ENCODE measurements around the gene PYCARD. TPM values are rescaled to one million over a fixed set of nuclear protein-coding genes. Genes with fewer than 3 reads are reported as not detected.

The PYCARD gene
- total and polyA plus RNA-seq, 9 donors, result 5.9 to 10.9 (median 8.4) TPM

DNA sequence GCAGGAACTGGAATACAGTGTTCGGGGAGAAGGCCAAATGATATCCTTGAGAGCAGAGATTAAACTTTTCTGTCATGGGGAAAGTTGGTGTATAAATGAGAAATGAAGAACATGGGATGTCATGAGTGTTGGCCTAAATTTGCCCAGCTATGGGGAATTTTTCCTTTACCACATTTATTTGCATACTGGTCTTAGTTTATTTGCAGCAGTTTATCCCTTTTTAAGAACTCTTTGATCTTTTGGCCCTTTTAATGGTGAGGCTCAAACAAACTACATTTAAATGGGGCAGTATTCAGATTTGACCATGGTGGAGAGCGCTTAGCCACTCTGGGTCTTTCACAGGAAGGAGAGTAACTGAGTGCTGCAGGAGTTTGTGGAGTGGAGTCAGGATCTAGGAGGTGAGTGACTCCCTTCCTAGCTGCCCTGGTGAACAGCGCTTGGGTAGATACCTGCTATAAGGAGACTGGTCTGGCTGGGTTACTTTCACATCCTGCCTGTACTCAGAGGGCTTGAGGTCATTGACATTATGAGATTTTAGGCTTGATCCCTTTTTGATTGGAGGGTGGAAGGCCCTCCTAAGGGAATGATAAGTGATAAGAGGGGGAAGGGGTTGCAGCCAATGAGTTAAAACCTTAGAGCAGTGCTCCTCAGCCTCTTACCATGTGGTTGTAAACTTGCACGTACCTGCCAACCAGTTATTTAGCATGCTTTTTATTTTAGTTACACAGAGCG is 10.7 kb downstream of the PYCARD start:
- no peaks in the 10 kb centered on the region for H3K27me3 ChIP-seq (ENCODE audit: control insufficient read depth, insufficient read depth, low read length)
- no peak for DNase-seq
- H3K27ac ChIP-seq (ENCODE audit: low read length), result no peak overlapping the region
- H3K4me1 ChIP-seq (ENCODE audit: control insufficient read depth, insufficient read depth, low read length), result no peaks in the 10 kb centered on the region
- H3K4me3 ChIP-seq (ENCODE audit: low read length), result no peak overlapping the region
- WGBS (ENCODE audit: insufficient coverage), result 90% methylated on average over 3 of the region's 5 CpGs
- no peaks in the 10 kb centered on the region for H3K9me3 ChIP-seq (replicated peaks; ENCODE audit: control insufficient read depth, low read depth, low read length)
- peaks cover 90% of the 10 kb centered on the region for H3K36me3 ChIP-seq (ENCODE audit: control insufficient read depth, insufficient read depth, low read length)

DNA sequence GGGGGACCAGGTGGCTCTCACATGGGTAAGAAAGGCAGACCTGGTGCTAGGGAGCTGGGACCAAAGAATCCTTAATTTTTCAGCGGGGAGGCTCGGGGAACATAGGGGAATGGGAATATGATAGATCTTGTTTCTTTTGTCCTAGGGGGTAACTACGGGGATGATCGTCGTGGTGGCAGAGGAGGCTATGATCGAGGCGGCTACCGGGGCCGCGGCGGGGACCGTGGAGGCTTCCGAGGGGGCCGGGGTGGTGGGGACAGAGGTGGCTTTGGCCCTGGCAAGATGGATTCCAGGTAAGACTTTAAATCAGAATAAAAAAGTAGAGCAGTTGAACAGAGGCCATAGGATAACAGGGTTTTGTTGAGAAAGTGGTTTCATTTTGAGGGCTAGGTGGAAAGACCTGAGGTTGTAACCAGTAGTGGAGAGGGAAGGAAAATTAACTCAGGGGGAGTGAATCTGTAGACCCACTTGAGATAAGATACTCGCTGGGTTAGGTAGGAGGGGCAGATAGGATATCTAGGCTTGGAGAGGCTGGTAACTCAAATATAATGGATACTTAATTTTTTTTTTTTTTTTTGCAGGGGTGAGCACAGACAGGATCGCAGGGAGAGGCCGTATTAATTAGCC is 11.6 kb downstream of the PYCARD start:
- no peaks in the 10 kb centered on the region for H3K4me1 ChIP-seq (ENCODE audit: control insufficient read depth, insufficient read depth, low read length)
- 92% methylated on average over 14 of the region's 17 CpGs for WGBS (ENCODE audit: insufficient coverage)

DNA sequence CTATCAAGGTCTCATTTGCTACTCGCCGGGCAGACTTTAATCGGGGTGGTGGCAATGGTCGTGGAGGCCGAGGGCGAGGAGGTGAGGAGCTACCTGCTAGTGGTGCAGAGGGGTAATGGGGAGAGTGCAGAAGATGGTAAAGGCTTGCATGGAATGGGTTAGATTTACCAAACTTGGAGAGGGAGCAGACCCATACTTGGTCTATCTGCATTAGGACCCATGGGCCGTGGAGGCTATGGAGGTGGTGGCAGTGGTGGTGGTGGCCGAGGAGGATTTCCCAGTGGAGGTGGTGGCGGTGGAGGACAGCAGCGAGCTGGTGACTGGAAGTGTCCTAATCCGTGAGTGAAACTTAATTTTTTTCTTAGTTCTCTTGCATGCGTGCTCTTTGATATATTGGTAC is 12.5 kb downstream of the PYCARD start:
- 94% methylated on average over 12 of the region's 12 CpGs for WGBS (ENCODE audit: insufficient coverage)
- peaks cover 95% of the 10 kb centered on the region for H3K36me3 ChIP-seq (ENCODE audit: control insufficient read depth, insufficient read depth, low read length)

More for the DNA sequence above, 11.6 kb downstream of the PYCARD start:
- DNase-seq, result no peak
- H3K9me3 ChIP-seq (replicated peaks; ENCODE audit: control insufficient read depth, low read depth, low read length), result no peaks in the 10 kb centered on the region
- no peaks in the 10 kb centered on the region for H3K27me3 ChIP-seq (ENCODE audit: control insufficient read depth, insufficient read depth, low read length)
- H3K4me3 ChIP-seq (ENCODE audit: low read length), result no peak overlapping the region
- no peak overlapping the region for H3K27ac ChIP-seq (ENCODE audit: low read length)
- peaks cover 93% of the 10 kb centered on the region for H3K36me3 ChIP-seq (ENCODE audit: control insufficient read depth, insufficient read depth, low read length)

DNA sequence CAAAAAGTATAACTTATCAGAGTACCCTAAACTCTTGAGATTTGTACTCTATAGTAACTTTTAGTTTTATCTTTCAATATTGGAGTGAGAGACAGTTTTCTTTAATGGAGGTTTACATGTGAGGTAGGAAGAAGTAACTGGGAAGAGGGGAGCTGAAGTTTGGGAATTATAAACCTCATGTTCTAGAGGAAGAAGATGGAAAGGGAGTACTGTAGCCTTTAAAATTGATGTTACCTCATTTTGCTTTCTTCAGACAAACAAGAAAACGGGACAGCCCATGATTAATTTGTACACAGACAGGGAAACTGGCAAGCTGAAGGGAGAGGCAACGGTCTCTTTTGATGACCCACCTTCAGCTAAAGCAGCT is 13.2 kb downstream of the PYCARD start:
- H3K27ac ChIP-seq (ENCODE audit: low read length), result no peak overlapping the region
- no peak overlapping the region for H3K4me3 ChIP-seq (ENCODE audit: low read length)
- DNase-seq, result no peak
- no peaks in the 10 kb centered on the region for H3K9me3 ChIP-seq (replicated peaks; ENCODE audit: control insufficient read depth, low read depth, low read length)
- H3K27me3 ChIP-seq (ENCODE audit: control insufficient read depth, insufficient read depth, low read length), result no peaks in the 10 kb centered on the region
- no peaks in the 10 kb centered on the region for H3K4me1 ChIP-seq (ENCODE audit: control insufficient read depth, insufficient read depth, low read length)
- no CpG with 5 or more reads among the region's 2 CpGs for WGBS (ENCODE audit: insufficient coverage)
- peaks cover 97% of the 10 kb centered on the region for H3K36me3 ChIP-seq (ENCODE audit: control insufficient read depth, insufficient read depth, low read length)

More for the DNA sequence above, 12.5 kb downstream of the PYCARD start:
- no peak for DNase-seq
- H3K4me1 ChIP-seq (ENCODE audit: control insufficient read depth, insufficient read depth, low read length), result no peaks in the 10 kb centered on the region
- no peak overlapping the region for H3K27ac ChIP-seq (ENCODE audit: low read length)
- no peaks in the 10 kb centered on the region for H3K9me3 ChIP-seq (replicated peaks; ENCODE audit: control insufficient read depth, low read depth, low read length)
- H3K27me3 ChIP-seq (ENCODE audit: control insufficient read depth, insufficient read depth, low read length), result no peaks in the 10 kb centered on the region
- H3K4me3 ChIP-seq (ENCODE audit: low read length), result no peak overlapping the region

DNA sequence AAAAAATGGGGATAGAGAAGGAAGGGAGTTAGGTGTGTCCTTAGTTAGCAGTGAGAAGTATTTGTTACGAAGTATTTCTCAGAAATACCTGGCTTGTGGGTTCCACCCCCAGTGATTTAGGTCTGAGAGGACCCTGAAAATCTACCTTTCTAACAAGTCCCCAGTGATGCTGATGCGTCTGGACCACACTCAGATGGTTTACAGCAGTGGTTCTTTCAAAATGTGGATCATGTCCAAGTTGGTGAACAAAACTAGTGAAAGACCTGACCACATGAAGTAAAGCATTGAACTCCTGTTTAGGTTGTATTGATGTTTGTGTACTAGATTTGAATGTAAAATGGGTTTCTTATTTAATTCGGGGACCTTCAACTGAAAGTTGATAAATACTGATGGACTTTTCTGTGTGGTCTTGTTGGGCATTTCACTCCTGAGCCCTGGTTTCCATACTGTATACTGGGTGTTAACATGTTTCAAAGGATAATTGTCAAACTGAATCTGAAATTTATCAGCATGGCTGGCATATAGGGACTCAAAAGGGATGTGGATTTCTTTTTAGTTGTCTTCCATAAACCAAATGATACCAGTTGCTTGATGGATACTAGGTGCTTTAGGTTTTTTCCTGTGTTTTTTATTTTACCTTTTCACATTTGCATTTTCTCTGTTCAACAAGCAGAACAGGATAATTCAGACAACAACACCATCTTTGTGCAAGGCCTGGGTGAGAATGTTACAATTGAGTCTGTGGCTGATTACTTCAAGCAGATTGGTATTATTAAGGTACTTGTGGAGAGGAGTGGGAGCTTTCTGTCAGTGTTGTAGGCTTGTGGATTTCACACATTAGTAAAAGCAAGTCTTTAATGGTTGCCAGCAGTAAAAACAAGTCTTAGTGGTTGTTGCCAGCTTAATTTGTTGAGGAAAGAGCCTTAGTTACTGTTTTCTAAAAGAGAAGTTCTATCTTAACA is 13.8 kb downstream of the PYCARD start:
- Histone ChIP-seq H3K27ac (ENCODE audit: low read length) (no peak overlapping the region), H3K9me3 (replicated peaks; ENCODE audit: control insufficient read depth, low read depth, low read length) (no peaks in the 10 kb centered on the region), H3K36me3 (ENCODE audit: control insufficient read depth, insufficient read depth, low read length) (peaks cover 96% of the 10 kb centered on the region), H3K4me3 (ENCODE audit: low read length) (no peak overlapping the region), H3K27me3 (ENCODE audit: control insufficient read depth, insufficient read depth, low read length) (no peaks in the 10 kb centered on the region), H3K4me1 (ENCODE audit: control insufficient read depth, insufficient read depth, low read length) (peaks cover 2% of the 10 kb centered on the region)
- no CpG with 5 or more reads among the region's 3 CpGs for WGBS (ENCODE audit: insufficient coverage)
- DNase-seq, result no peak

DNA sequence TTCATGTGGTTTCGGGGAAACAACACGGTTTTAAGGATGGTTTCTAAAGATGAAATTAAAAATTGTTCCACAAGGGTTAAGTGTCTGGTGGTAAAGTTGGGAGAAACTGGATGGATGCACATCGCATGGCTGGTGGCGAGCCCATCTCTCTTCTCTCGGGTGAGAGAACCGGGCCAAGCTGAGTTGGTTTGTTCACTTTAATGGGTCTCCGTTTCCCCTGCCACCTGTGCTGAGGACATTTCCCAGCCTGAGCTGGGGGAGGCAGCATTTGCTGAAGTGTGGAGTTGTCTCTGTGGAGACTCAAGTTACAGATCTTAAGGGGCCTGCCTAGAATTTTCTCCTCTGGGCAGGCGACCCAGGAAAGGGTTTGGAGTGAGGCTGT is 14.8 kb downstream of the PYCARD start:
- Histone ChIP-seq H3K27me3 (ENCODE audit: control insufficient read depth, insufficient read depth, low read length) (no peaks in the 10 kb centered on the region), H3K4me1 (ENCODE audit: control insufficient read depth, insufficient read depth, low read length) (peaks cover 9% of the 10 kb centered on the region)
- 57% methylated on average over 3 of the region's 8 CpGs for WGBS (ENCODE audit: insufficient coverage)

DNA sequence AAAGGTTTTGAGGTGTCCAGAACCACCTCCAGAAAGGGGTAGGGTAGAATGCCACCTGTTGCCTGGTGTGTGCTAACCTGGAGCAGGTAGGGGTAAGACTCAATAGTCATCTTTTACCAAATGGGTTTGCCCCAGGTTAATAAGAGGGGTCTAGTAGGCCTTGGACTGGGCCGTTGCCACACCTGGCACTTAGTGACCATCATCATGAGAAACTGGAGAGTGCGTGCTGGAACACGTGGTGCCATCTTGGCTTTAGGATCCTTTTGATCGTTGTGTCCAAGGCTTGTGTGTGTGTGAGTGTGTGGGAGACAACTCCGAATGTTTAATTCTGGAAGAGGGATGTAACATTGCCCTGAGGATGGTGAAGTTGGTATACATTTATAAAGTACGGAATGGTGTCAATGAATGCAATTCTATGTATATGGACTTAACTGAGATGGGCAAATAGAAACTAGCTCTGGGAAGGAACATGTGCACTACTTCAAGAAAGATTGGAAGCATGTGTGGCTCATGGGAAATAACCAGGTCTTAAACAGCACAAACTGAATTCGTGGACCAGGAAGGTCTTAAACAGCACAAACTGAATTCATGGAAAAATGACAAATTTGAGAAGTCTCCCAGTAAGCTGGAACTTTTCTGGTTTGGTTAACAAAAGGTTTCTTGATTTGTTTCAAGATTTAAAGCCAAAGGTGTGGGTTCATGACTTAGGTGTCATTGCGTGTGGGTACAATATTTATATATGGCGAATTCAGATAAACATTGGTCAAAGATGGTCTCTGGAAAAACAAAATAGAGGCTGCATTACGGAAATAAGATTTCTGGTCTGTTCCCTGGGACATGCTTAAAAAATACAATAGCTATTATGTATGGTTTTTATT is 15.4 kb downstream of the PYCARD start:
- DNase-seq, result no peak
- no peak overlapping the region for H3K4me3 ChIP-seq (ENCODE audit: low read length)
- no peaks in the 10 kb centered on the region for H3K27me3 ChIP-seq (ENCODE audit: control insufficient read depth, insufficient read depth, low read length)
- H3K9me3 ChIP-seq (replicated peaks; ENCODE audit: control insufficient read depth, low read depth, low read length), result no peaks in the 10 kb centered on the region
- whole genome bisulfite sequencing (ENCODE audit: insufficient coverage), result 80% methylated on average over 9 of the region's 10 CpGs
- H3K27ac ChIP-seq (ENCODE audit: low read length), result no peak overlapping the region
- H3K36me3 ChIP-seq (ENCODE audit: control insufficient read depth, insufficient read depth, low read length), result peaks cover 95% of the 10 kb centered on the region
- H3K4me1 ChIP-seq (ENCODE audit: control insufficient read depth, insufficient read depth, low read length), result peaks cover 16% of the 10 kb centered on the region

More for the DNA sequence above, 14.8 kb downstream of the PYCARD start:
- no peak overlapping the region for H3K27ac ChIP-seq (ENCODE audit: low read length)
- H3K9me3 ChIP-seq (replicated peaks; ENCODE audit: control insufficient read depth, low read depth, low read length), result no peaks in the 10 kb centered on the region
- H3K36me3 ChIP-seq (ENCODE audit: control insufficient read depth, insufficient read depth, low read length), result peaks cover 94% of the 10 kb centered on the region
- no peak overlapping the region for H3K4me3 ChIP-seq (ENCODE audit: low read length)
- no peak for DNase-seq

DNA sequence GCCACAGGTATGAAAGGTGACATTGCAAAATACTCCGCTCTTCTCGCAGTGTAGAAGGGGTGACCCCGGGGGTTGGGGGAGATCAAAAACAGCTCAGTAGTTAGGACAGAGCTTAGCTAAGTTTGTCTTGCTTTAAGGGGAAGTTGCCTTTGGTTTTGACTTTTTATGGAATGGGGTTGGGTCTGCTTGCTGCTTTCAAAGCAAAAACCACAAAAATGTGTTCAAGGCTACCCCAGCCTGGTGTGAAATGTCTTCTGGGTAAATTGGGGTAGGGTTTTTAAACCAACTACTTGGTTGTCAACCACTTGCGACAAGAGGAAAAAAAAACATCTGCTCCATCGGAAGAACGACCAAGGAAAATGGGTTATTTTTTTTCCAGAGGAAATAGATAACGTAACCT is 16.4 kb downstream of the PYCARD start:
- Histone ChIP-seq H3K27me3 (ENCODE audit: control insufficient read depth, insufficient read depth, low read length) (no peaks in the 10 kb centered on the region), H3K4me1 (ENCODE audit: control insufficient read depth, insufficient read depth, low read length) (peaks cover 25% of the 10 kb centered on the region), H3K9me3 (replicated peaks; ENCODE audit: control insufficient read depth, low read depth, low read length) (no peaks in the 10 kb centered on the region), H3K36me3 (ENCODE audit: control insufficient read depth, insufficient read depth, low read length) (peaks cover 90% of the 10 kb centered on the region), H3K4me3 (ENCODE audit: low read length) (no peak overlapping the region), H3K27ac (ENCODE audit: low read length) (no peak overlapping the region)
- WGBS (ENCODE audit: insufficient coverage), result 80% methylated on average over 1 of the region's 7 CpGs
- no peak for DNase-seq

DNA sequence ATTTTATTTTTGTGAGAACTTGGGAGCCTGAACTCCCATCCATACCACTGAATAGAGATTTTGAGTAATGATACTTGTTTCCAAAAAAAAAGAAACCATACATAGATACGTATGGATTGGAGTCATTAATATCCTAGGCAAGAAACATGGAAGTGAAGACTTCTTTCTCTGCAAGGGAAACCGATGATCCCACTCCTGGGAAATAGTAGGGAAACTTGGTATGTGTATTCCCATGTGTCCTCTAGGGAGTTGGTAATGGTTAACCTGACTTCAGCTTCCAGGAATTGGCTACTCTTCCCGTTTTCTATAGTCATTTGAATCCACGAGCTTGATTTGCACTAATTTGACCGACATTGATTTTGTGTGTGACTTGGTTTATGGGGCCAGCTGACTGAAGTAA is 17.2 kb downstream of the PYCARD start:
- H3K36me3 ChIP-seq (ENCODE audit: control insufficient read depth, insufficient read depth, low read length), result peaks cover 82% of the 10 kb centered on the region
- no peak overlapping the region for H3K27ac ChIP-seq (ENCODE audit: low read length)
- H3K4me3 ChIP-seq (ENCODE audit: low read length), result no peak overlapping the region
- no peaks in the 10 kb centered on the region for H3K9me3 ChIP-seq (replicated peaks; ENCODE audit: control insufficient read depth, low read depth, low read length)
- no peaks in the 10 kb centered on the region for H3K27me3 ChIP-seq (ENCODE audit: control insufficient read depth, insufficient read depth, low read length)
- H3K4me1 ChIP-seq (ENCODE audit: control insufficient read depth, insufficient read depth, low read length), result peaks cover 25% of the 10 kb centered on the region
- WGBS (ENCODE audit: insufficient coverage), result 60% methylated on average over 1 of the region's 5 CpGs
- DNase-seq, result no peak

Measured in muscle of leg (tissue), 11 donors.